ENCODE measurements around the gene POLR2F. TPM values are rescaled to one million over a fixed set of nuclear protein-coding genes. Genes with fewer than 3 reads are reported as not detected.

The POLR2F gene
- total RNA-seq, 1 donor from 2014 or later: 136 TPM

DNA sequence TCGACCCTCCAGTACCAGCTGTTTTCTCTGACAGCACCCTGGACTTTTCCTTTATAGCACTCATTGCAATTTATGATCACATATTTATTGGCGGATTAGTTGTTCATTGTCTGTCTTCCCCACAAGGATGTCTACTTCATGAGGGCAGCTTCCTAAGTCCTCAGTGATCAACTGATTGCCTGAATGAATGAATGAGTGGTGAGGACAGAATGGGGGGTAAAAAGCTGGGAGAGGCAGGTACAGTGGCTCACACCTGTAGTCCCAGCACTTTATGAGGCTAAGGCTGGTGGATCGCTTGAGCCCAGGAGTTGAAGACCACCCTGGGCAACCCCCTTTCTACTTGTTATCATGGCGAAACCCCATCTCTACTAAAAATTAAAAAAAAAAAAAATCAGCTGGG is 42.0 kb downstream of the POLR2F start:
- no peak overlapping the region for H3K4me3 ChIP-seq (ENCODE audit: low read depth, low read length)
- no peak for DNase-seq (ENCODE audit: low read depth)
- TF ChIP-seq, protein P1, sequence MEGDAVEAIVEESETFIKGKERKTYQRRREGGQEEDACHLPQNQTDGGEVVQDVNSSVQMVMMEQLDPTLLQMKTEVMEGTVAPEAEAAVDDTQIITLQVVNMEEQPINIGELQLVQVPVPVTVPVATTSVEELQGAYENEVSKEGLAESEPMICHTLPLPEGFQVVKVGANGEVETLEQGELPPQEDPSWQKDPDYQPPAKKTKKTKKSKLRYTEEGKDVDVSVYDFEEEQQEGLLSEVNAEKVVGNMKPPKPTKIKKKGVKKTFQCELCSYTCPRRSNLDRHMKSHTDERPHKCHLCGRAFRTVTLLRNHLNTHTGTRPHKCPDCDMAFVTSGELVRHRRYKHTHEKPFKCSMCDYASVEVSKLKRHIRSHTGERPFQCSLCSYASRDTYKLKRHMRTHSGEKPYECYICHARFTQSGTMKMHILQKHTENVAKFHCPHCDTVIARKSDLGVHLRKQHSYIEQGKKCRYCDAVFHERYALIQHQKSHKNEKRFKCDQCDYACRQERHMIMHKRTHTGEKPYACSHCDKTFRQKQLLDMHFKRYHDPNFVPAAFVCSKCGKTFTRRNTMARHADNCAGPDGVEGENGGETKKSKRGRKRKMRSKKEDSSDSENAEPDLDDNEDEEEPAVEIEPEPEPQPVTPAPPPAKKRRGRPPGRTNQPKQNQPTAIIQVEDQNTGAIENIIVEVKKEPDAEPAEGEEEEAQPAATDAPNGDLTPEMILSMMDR (conservative IDR thresholded peaks at IDR 0.05; ENCODE audit: low read depth, low read length): no peak

DNA sequence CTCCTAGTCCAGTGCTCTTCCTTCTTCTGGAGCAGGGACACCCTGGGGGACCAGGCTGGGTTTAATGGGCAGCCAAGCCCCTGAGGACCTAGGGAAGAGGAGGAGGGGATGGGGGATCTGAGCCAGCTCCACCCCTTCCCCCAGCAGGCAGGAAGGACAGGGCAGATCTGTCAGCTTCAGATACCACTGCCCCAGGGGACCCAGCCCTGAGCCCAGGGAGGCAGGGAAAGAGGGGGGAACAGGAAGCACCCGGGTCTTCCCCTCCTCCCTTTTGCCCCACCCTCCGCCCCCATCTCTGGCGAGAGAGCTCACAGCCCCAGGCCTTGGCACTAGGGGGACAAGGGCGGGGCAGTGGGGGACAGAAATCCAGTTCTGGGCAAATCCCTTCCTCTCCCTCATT is 42.6 kb downstream of the POLR2F start:
- H3K4me3 ChIP-seq (ENCODE audit: low read depth, low read length): no peak overlapping the region
- TF ChIP-seq, protein P1 (conservative IDR thresholded peaks at IDR 0.05; ENCODE audit: low read depth, low read length): no peak
- DNase-seq (ENCODE audit: low read depth): no peak

DNA sequence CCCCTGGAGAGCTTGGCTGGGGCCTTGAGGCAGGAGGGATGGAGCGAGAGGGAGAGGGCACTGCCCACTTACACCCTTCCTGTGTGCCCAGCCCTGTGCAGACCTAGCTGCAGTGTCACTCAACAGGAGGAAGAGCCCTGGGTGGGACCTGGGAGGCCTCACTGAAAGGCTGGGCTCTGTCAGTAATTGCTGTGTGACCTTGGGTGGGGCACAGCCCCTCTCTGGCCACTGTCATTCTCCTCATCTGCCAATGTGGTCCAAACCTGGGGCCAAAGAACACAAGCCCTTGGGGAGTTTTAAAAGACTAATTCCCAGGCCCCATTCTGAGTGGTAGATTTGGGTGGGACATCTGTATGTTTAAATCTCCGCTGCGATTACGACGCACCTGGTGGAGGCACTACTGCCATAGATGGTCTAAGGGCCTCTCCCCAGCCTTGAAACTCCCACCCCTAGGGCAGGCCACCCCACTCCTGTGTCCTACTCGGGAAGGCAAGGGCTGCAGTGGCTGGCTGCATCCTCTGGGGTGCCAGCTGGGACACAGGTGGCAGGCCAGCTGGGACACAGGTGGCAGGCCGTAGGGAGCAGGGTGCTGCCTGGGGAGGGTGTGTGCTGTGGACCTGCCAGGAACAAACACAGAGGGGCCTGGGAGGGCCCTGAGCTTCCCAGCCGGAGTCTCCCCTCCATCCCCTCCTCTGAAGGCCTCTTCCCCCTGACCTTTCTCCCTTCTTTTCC is 43.2 kb downstream of the POLR2F start:
- no peak overlapping the region for H3K4me3 ChIP-seq (ENCODE audit: low read depth, low read length)
- no peak for DNase-seq (ENCODE audit: low read depth)
- TF ChIP-seq, protein P1 (conservative IDR thresholded peaks at IDR 0.05; ENCODE audit: low read depth, low read length): no peak

DNA sequence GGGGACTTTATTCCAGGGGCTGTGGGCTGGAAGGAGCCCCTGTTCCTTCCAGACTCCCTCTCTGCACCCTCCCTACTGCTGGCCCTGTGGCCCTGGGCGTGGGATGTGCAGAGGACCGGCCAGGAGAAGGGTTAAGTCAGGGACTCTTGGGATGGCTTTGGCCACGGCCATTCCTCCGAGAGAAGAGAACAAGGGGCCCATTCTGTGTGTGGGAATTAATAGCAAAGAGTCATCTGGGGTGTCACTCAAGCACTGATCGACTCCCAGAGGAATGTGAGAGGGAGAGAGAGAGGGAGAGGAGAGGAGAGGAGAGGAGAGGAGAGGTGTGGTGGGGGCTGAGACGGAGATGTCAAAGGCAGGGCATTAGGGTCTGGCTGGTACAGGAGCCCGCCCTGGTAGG is 45.0 kb downstream of the POLR2F start:
- TF ChIP-seq, protein P1 (conservative IDR thresholded peaks at IDR 0.05; ENCODE audit: low read depth, low read length): no peak
- no peak for DNase-seq (ENCODE audit: low read depth)
- H3K4me3 ChIP-seq (ENCODE audit: low read depth, low read length): no peak overlapping the region

DNA sequence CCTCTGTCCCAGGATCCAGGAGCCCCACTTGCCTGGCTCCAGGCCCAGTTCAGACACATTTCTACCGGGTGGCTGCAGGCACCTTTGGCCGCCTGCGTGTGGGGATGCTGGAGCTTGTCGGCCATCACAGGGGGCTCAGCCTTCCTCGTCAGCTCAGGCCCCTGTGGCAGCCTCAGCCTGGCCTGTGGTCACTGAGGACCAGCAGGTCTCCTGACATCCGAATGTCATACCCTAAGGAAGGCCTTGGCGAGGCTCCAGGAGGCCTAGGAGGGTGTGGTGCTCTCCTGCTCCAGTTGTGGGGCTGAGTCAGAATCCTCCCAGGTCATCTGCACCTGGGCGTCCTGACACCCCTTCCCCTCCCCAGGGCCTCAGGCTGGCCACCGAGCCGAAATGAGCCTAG is 45.7 kb downstream of the POLR2F start:
- no peak overlapping the region for H3K4me3 ChIP-seq (ENCODE audit: low read depth, low read length)
- TF ChIP-seq, protein P1 (conservative IDR thresholded peaks at IDR 0.05; ENCODE audit: low read depth, low read length): no peak
- DNase-seq (ENCODE audit: low read depth): no peak

DNA sequence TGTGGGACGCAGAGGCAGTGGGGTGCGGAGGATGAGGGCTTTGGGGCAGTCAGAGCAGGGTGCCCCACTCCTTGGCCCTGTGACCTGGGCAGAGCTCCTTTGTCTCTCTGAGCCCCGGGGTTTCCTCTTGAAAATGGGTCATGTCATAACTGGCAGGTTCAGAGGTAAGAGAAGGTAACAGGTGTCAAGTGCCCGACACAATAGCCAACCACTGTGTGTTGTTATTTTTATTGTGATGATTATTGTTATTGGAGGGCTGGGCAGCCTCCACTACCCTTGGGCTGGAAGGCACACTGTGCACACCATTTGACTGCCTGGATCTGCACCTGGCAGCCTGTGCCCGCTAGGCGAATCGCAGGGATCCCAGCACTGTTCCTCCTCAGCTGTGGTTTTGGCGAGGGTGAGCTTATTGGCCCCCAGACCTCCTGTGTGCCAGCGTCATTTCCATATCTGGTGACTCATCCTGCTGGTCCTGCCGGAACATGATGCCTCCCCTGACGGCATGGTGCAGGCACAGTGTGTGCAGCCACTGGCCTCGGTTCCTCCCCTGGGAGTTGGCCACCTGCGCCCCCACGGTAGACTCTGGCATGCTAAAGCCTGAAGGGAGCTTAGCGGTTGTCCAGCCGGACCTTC is 46.3 kb downstream of the POLR2F start:
- DNase-seq (ENCODE audit: low read depth): no peak
- H3K4me3 ChIP-seq (ENCODE audit: low read depth, low read length): no peak overlapping the region
- TF ChIP-seq, protein P1 (conservative IDR thresholded peaks at IDR 0.05; ENCODE audit: low read depth, low read length): no peak

DNA sequence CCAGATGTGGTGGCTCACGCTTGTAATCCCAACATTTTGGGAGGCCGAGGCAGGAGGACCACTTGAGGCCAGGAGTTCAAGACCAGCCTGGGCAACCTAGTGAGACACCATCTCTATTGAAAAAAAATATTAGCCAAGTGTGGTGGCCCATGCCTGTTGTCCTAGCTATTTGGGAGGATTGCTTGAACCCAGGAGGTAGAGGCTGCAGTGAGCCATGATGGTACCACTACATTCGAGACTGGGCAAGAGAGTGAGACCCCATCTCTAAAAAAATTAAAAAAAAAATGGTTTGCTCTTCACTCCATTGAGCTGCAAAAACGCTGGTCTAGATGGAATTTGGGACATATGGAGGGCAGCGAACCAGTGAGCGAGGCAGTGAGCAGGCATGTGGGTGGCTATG is 52.4 kb downstream of the POLR2F start:
- TF ChIP-seq, protein P1 (conservative IDR thresholded peaks at IDR 0.05; ENCODE audit: low read depth, low read length): no peak
- no peak overlapping the region for H3K4me3 ChIP-seq (ENCODE audit: low read depth, low read length)

More for the DNA sequence above, 52.4 kb downstream of the POLR2F start:
- no peak for DNase-seq (ENCODE audit: low read depth)

All from epithelial cell of proximal tubule (primary cell).